ENCODE data around the gene ERC2. TPM values are rescaled to one million over a fixed set of nuclear protein-coding genes. Genes with fewer than 3 reads are reported as not detected.

The ERC2 gene
- polyA plus RNA-seq, 3 donors: not detected

- H3K4me3 Mint-ChIP-seq: no peak overlapping the region
- DNase-seq: no peak
- Histone ChIP-seq H3K9ac (ENCODE audit: insufficient read depth, low read length, poor library complexity, severe bottlenecking) (no peak overlapping the region), H3K27ac (ENCODE audit: low read depth in 1 of 2, low read length in 2 of 2) (no peak overlapping the region), H3K79me2 (ENCODE audit: insufficient read depth, low read length) (no peaks in the 10 kb centered on the region), H3K4me2 (replicated peaks; ENCODE audit: extremely low read depth, low read length, poor library complexity, severe bottlenecking) (no peak overlapping the region), H4K20me1 (ENCODE audit: insufficient read depth, low read length) (no peaks in the 10 kb centered on the region), H3K36me3 (replicated peaks in 1 of 2; ENCODE audit: control insufficient read depth in 1 of 2, insufficient read depth in 2 of 2, low read length in 2 of 2) (no peaks in the 10 kb centered on the region), H3K27me3 (ENCODE audit: control insufficient read depth in 2 of 2, insufficient read depth in 2 of 2, low read length in 2 of 2) (no peaks in the 10 kb centered on the region), H3K4me3 (replicated peaks in 1 of 3; ENCODE audit: low read depth in 2 of 3, low read length in 3 of 3) (no peak overlapping the region), H2AFZ (ENCODE audit: insufficient read depth, low read depth, low read length, poor library complexity, severe bottlenecking) (no peak overlapping the region), H3K9me3 (replicated peaks in 1 of 2; ENCODE audit: control insufficient read depth in 1 of 2, insufficient read depth in 1 of 2, low read length in 2 of 2) (no peaks in the 10 kb centered on the region), H3K4me1 (ENCODE audit: control insufficient read depth in 1 of 2, insufficient read depth in 2 of 2, low read length in 2 of 2) (no peaks in the 10 kb centered on the region)
- peaks cover 5% of the 10 kb centered on the region in 3 donors for H3K27me3 Mint-ChIP-seq (ENCODE audit: low read depth in 3 of 3)
- intact Hi-C loops (cut with micrococcal nuclease): no loop called here
- no peaks in the 10 kb centered on the region for H3K36me3 Mint-ChIP-seq
- no peak overlapping the region for H3K27ac Mint-ChIP-seq
- H3K9me3 Mint-ChIP-seq: no peaks in the 10 kb centered on the region
- no peak for TF ChIP-seq CTCF (IDR thresholded peaks at IDR 0.05)
- WGBS (ENCODE audit: insufficient coverage): 94% methylated on average over 2 of the region's 5 CpGs
- no peaks in the 10 kb centered on the region for H3K4me1 Mint-ChIP-seq
Measured at GRCh38 chr3:56314842-56315241, 153.4 kb downstream of the ERC2 start.

- Histone ChIP-seq H3K9me3 (replicated peaks in 1 of 2; ENCODE audit: control insufficient read depth in 1 of 2, insufficient read depth in 1 of 2, low read length in 2 of 2) (no peaks in the 10 kb centered on the region), H3K79me2 (ENCODE audit: insufficient read depth, low read length) (no peaks in the 10 kb centered on the region), H3K4me1 (ENCODE audit: control insufficient read depth in 1 of 2, insufficient read depth in 2 of 2, low read length in 2 of 2) (no peaks in the 10 kb centered on the region), H3K27ac (ENCODE audit: low read depth in 1 of 2, low read length in 2 of 2) (no peak overlapping the region), H3K4me2 (replicated peaks; ENCODE audit: extremely low read depth, low read length, poor library complexity, severe bottlenecking) (no peak overlapping the region), H3K9ac (ENCODE audit: insufficient read depth, low read length, poor library complexity, severe bottlenecking) (no peak overlapping the region), H3K27me3 (ENCODE audit: control insufficient read depth in 2 of 2, insufficient read depth in 2 of 2, low read length in 2 of 2) (no peaks in the 10 kb centered on the region), H3K36me3 (replicated peaks in 1 of 2; ENCODE audit: control insufficient read depth in 1 of 2, insufficient read depth in 2 of 2, low read length in 2 of 2) (no peaks in the 10 kb centered on the region), H4K20me1 (ENCODE audit: insufficient read depth, low read length) (no peaks in the 10 kb centered on the region), H2AFZ (ENCODE audit: insufficient read depth, low read depth, low read length, poor library complexity, severe bottlenecking) (no peak overlapping the region), H3K4me3 (replicated peaks in 1 of 3; ENCODE audit: low read depth in 2 of 3, low read length in 3 of 3) (no peak overlapping the region)
- H3K27ac Mint-ChIP-seq: no peak overlapping the region
- intact Hi-C loops (cut with micrococcal nuclease): no loop called here
- no peak overlapping the region for H3K4me3 Mint-ChIP-seq
- no peak for TF ChIP-seq CTCF (IDR thresholded peaks at IDR 0.05)
- DNase-seq: no peak
- H3K36me3 Mint-ChIP-seq: no peaks in the 10 kb centered on the region
- no peaks in the 10 kb centered on the region for H3K4me1 Mint-ChIP-seq
- H3K27me3 Mint-ChIP-seq (ENCODE audit: low read depth in 3 of 3): peaks cover 0 to 5% (median 3%) of the 10 kb centered on the region in 3 donors
- no peaks in the 10 kb centered on the region for H3K9me3 Mint-ChIP-seq
- WGBS (ENCODE audit: insufficient coverage): no CpG with 5 or more reads among the region's 3 CpGs
Measured at GRCh38 chr3:56309465-56309864, 158.8 kb downstream of the ERC2 start.

Data from CD14-positive monocyte (primary cell).